ENCODE measurements around the gene DOCK4.

Gene DOCK4

GRCh38 chr7:112161253-112162141, 44.7 kb downstream of the DOCK4 start:
- no peak for DNase-seq (ENCODE audit: low spot score)

- DNase-seq (ENCODE audit: low spot score): no peak
Observed at GRCh38 chr7:112160771-112161150, 45.4 kb downstream of the DOCK4 start.

- no peak for DNase-seq (ENCODE audit: low spot score)
Observed at GRCh38 chr7:112160130-112160770, 45.9 kb downstream of the DOCK4 start.

GRCh38 chr7:112159351-112159750, 46.8 kb downstream of the DOCK4 start:
- no peak for DNase-seq (ENCODE audit: low spot score)

- DNase-seq (ENCODE audit: low spot score): no peak
Observed at GRCh38 chr7:112157072-112157471, 49.1 kb downstream of the DOCK4 start.

DNA sequence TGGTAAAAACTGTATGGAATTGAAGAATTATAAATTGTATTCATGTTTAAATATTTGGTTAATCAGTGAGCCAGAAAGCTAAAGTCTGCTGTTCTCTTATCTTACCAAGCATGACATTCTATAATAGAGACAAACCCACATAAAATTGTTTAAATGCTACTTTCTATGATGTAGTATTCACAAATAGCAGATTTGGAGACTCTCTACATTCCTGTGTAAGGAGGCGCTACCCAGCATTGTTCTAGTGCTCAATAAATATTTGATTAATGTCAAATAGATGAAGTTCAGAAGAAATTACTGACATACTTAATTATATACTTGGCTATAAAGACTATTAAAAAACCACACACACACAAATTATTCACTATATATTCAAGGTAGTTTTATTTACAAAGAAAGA, 49.8 kb downstream of the DOCK4 start:
- no peak for DNase-seq (ENCODE audit: low spot score)

DNA sequence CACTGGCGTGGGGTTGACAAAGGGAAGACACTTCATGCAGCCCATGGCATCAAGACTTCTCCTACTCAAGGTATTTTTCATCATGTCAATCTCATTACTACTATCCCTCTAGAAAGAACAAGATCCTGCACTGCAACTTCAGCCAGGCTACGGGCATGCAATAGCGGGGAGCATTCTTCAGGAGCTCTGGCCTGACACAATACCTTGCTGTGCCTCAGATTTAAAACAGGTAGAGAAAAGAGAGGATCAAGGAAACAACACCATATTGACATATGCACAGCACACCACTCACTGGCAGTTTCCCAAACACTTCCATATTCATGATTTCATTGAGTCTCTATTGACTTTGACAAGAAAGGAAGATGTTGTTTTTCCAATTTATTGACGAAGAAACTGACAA, 51.5 kb downstream of the DOCK4 start:
- DNase-seq (ENCODE audit: low spot score): no peak

DNA sequence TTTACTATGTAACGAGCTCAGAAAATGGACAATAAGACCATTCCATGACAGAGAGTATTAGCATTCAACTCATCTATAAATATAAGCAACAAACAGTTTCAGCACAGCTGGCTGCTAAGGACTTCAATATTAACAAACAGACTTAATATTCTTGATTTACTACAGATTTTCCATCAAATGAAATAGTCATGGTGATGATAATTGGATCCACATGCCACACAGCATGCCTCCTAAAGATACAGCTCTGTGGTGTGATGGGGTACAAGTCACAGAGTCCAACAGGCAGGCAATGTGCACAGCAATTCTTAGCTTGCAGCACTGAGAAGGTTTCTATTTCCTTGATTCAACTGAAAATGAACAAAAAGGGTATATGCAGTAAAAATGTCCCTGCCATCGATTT, 54.0 kb downstream of the DOCK4 start:
- no peak for DNase-seq (ENCODE audit: low spot score)

- DNase-seq (ENCODE audit: low spot score): no peak
Observed at GRCh38 chr7:112150823-112151641, 55.2 kb downstream of the DOCK4 start.

GRCh38 chr7:112149734-112150133, 56.5 kb downstream of the DOCK4 start:
- DNase-seq (ENCODE audit: low spot score): no peak

- DNase-seq (ENCODE audit: low spot score): no peak
Observed at GRCh38 chr7:112147793-112148361, 58.3 kb downstream of the DOCK4 start.

DNA sequence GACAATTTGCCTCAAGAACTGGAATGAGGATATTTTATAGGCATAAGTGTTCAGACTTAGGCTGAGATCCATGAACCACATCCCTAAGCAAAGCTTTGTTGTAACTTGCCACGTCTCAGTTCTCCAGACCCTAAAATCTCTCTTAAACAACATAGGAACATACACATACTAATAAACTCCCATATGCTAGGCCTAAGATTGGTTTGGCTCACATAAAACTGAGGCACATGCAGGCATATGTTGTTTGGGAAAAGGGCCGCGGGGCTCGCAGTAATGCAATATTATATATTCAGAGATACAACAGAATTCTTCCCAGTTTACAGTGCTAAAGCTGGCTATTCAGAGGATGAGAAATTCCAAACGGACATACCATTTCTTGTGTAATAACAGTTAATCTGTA, 61.0 kb downstream of the DOCK4 start:
- DNase-seq (ENCODE audit: low spot score): no peak

GRCh38 chr7:112144284-112145059, 61.7 kb downstream of the DOCK4 start:
- DNase-seq (ENCODE audit: low spot score): no peak

GRCh38 chr7:112143582-112143981, 62.6 kb downstream of the DOCK4 start:
- DNase-seq (ENCODE audit: low spot score): peak; percentile 36

GRCh38 chr7:112143136-112143535, 63.1 kb downstream of the DOCK4 start:
- DNase-seq (ENCODE audit: low spot score): peak; percentile 3

DNA sequence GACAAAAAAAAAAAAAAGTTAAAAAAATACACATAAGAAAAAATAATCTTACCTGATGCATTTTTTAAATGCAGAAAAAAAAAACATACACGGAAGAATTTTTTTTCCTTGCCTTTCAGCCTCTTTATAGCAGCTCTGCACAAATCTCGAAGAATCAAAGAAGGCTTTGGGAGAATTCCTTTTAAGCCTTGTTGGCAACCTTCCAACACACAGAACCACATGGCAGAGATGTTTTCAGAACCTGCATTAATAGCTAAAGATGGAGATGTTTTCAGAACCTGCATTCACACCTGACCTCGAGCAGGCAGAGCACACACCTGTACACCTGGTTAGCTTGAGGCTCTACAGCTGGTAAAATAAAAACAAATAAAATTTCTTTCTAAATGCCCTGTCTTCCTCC, 65.6 kb downstream of the DOCK4 start:
- DNase-seq (ENCODE audit: low spot score): no peak

DNA sequence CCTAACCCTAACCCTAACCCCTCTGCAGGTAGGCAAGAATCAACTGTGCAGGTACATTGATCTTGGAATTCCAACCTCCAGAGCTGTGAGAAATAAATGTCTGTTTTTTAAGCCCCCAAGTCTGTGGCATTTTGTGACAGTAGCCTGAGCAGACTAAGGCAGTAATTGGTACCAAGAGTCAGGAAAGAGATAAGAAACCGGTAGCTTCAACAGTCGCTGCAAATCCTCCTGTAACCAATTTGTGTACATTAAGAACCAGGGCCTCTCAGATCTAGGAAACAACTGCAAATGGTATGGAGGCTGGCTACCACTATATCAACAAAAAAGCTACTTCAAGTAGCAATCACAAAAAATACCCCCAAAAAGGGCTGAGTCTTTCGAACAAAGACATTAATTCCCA, 67.3 kb downstream of the DOCK4 start:
- DNase-seq (ENCODE audit: low spot score): no peak

- no peak for DNase-seq (ENCODE audit: low spot score)
Observed at GRCh38 chr7:112138325-112138852, 67.8 kb downstream of the DOCK4 start.

- DNase-seq (ENCODE audit: low spot score): no peak
Observed at GRCh38 chr7:112137141-112138101, 68.8 kb downstream of the DOCK4 start.
